ENCODE measurements around the gene LILRA5. TPM values are rescaled to one million over a fixed set of nuclear protein-coding genes. Genes with fewer than 3 reads are reported as not detected.

LILRA5 gene
- total and polyA plus RNA-seq, 10 of the 15 experiments (the other 5 are each of a cell fraction or from before 2014, with no cell fraction given) = 0.05 to 1.2 (median 0.36) TPM; not detected in 4

GRCh38 chr19:54337858-54338230 lies 24.9 kb upstream of the LILRA5 start:
- CTCF ChIA-PET = interaction anchor here (0.6 to 2.2 kb wide), 2 partner anchors 13 to 53 kb away, joined by 4 to 7 read pairs; no protein-coding TSS in a partner anchor

More at GRCh38 chr19:54337858-54338230, 24.9 kb upstream of the LILRA5 start:
- H3K4me3 ChIP-seq = no peak overlapping the region
- H2AFZ ChIP-seq (ENCODE audit: control insufficient read depth, low read depth, low read length) = no peak overlapping the region
- H3K27me3 ChIP-seq (replicated peaks in 1 of 2; ENCODE audit: control insufficient read depth in 2 of 2, insufficient read depth in 2 of 2, low read length in 1 of 2) = 0 out of 4 replicates have a peak, but pooled peaks cover 0 to 2% of the 10 kb centered on the region in 2 experiments
- intact Hi-C loops (cut with micrococcal nuclease; ENCODE audit: unreplicated experiment) = no loop called here
- no peaks in the 10 kb centered on the region for H3K9me3 ChIP-seq (replicated peaks; ENCODE audit: control insufficient read depth, insufficient read depth, low read length)
- H3K36me3 ChIP-seq (ENCODE audit: control insufficient read depth in 2 of 2, insufficient read depth in 2 of 2, low read length in 1 of 2) = no peaks in the 10 kb centered on the region
- H3K27ac ChIP-seq (ENCODE audit: control insufficient read depth, insufficient read depth) = no peak overlapping the region
- FAIRE-seq (no peak), DNase-seq (ENCODE audit: low read depth, low spot score) (no peak), ATAC-seq (no peak)
- BruUV-seq (replicated peaks) = no TSS peak
- WGBS (ENCODE audit: insufficient coverage, insufficient replicate concordance, low lambda C conversion rate, missing lambda C conversion rate) = 36% methylated on average over 9 of the region's 9 CpGs
- no peaks in the 10 kb centered on the region for H3K79me2 ChIP-seq (ENCODE audit: control insufficient read depth, insufficient read depth, low read length)
- ChIA-PET RAD21 (ENCODE audit: unreplicated experiment) (interaction anchor here (1.4 kb wide), 1 partner anchor 10 kb away, joined by 5 read pairs; no protein-coding TSS in a partner anchor), SMC1A (ENCODE audit: uncharacterized antibody, unreplicated experiment) (interaction anchor here (1.2 kb wide), 1 partner anchor 11 kb away, joined by 5 read pairs; no protein-coding TSS in a partner anchor), POLR2A (no interaction called here)
- no peak for TF ChIP-seq YY1 (IDR thresholded peaks at IDR 0.05; ENCODE audit: low read depth, low read length)
- TF ChIP-seq NKRF (conservative IDR thresholded peaks at IDR 0.05) = no peak
- 0 out of 2 replicates have a peak, but pooled peaks have one; percentile 4 for TF ChIP-seq MLLT1 (IDR thresholded peaks at IDR 0.05)
- no peak for TF ChIP-seq POLR2AphosphoS2 (IDR thresholded peaks at IDR 0.05; ENCODE audit: low read depth, low read length)
- no peak for TF ChIP-seq NFIC (IDR thresholded peaks at IDR 0.05; ENCODE audit: low read depth, low read length)
- H3K9ac ChIP-seq (ENCODE audit: control insufficient read depth, insufficient read depth, low read length) = no peak overlapping the region
- in situ Hi-C loops (cut with MboI) = no loop called here
- no peaks in the 10 kb centered on the region for H3K4me1 ChIP-seq (ENCODE audit: control insufficient read depth, insufficient read depth, low read length)
- H4K20me1 ChIP-seq (ENCODE audit: control insufficient read depth, insufficient read depth) = no peaks in the 10 kb centered on the region
- H3K4me2 ChIP-seq (ENCODE audit: control insufficient read depth, insufficient read depth) = no peak overlapping the region
